SK-N-SH (cell line): ENCODE measurements around the gene SLC7A7.

Experiments
- CTCF ChIP-seq: fragments of 200-600 bp; sonication (generic); IDR thresholded peaks from 2 replicates; pipeline ENCODE4 v1.6.1; 2017; ENCODE audit warnings: antibody characterized with exemption, mild to moderate bottlenecking, moderate library complexity
- EP300 ChIP-seq, 2 experiments: IDR thresholded peaks; 2 replicates each; pipeline versions ENCODE4 v1.4.0 to v1.6.1; 2012; ENCODE audit warnings: borderline replicate concordance in 1 of 2, low read depth in 1 of 2, low read length in 1 of 2
- EZH2phosphoT487 ChIP-seq: fragments of 200-600 bp; sonication (generic); IDR thresholded peaks from 2 replicates; pipeline ENCODE4 v1.6.1; 2017; ENCODE audit warnings: low read depth, mixed run types, mild to moderate bottlenecking, antibody characterized with exemption, moderate library complexity, borderline replicate concordance
- FOSL2 ChIP-seq: IDR thresholded peaks from 2 replicates; pipeline ENCODE4 v1.4.0; 2012; ENCODE audit warnings: low read depth, mild to moderate bottlenecking, moderate library complexity, borderline replicate concordance
- FOXJ3 ChIP-seq: sonication (generic); formaldehyde crosslinking; IDR thresholded peaks from 2 replicates; pipeline ENCODE4 v1.5.1; 2020; ENCODE audit warnings: mild to moderate bottlenecking, missing genetic modification reagents
- NFIC ChIP-seq: IDR thresholded peaks from 2 replicates; pipeline ENCODE4 v1.4.0; 2012; ENCODE audit warnings: borderline replicate concordance
- NRF1 ChIP-seq: IDR thresholded peaks from 2 replicates; pipeline ENCODE4 v1.6.1; 2012; ENCODE audit warnings: low read depth, mild to moderate bottlenecking, low read length
- PBX3 ChIP-seq: IDR thresholded peaks from 2 replicates; pipeline ENCODE4; 2012
- POLR2AphosphoS5 ChIP-seq: IDR thresholded peaks from 2 replicates; pipeline ENCODE4 v1.6.1; 2012; ENCODE audit warnings: low read depth, low read length
- TCF12 ChIP-seq: IDR thresholded peaks from 2 replicates; pipeline ENCODE4 v1.4.0; 2012

GRCh38 chr14:22767323-22767589 is 48.0 kb downstream of the SLC7A7 start:
- TF ChIP-seq CTCF = no peak
- no peak for TF ChIP-seq FOSL2
- no peak for TF ChIP-seq POLR2AphosphoS5
- TF ChIP-seq EP300 (IDR thresholded peaks at IDR 0.05; ENCODE audit: borderline replicate concordance in 1 of 2, low read depth in 1 of 2, low read length in 1 of 2) = no peak
- no peak for TF ChIP-seq EZH2phosphoT487
- TF ChIP-seq NRF1 = no peak
- no peak for TF ChIP-seq NFIC
- no peak for TF ChIP-seq TCF12
- TF ChIP-seq PBX3 = no peak
- no peak for TF ChIP-seq FOXJ3 (CRISPR knock-in tag)
